Astrocyte (in vitro differentiated cells and primary cell): Measurements from ENCODE around the gene SLC17A3.
A peak's percentile ranks its signal among the peaks of the same experiment; 100 is the strongest.

ENCODE experiments used
- EZH2 ChIP-seq: IDR thresholded peaks from 2 replicates; pipeline ENCODE4 v1.6.1; 2012; ENCODE audit warnings: mild to moderate bottlenecking, low read length, inconsistent platforms; ENCODE audit not compliant: insufficient read depth
- TF ChIP-seq, protein P1 (sequence below): IDR thresholded peaks from 2 replicates; pipeline ENCODE4 v1.5.1; 2011; ENCODE audit warnings: low read depth, mild to moderate bottlenecking, inconsistent platforms, low read length, moderate library complexity; ENCODE audit not compliant: insufficient read depth

DNA sequence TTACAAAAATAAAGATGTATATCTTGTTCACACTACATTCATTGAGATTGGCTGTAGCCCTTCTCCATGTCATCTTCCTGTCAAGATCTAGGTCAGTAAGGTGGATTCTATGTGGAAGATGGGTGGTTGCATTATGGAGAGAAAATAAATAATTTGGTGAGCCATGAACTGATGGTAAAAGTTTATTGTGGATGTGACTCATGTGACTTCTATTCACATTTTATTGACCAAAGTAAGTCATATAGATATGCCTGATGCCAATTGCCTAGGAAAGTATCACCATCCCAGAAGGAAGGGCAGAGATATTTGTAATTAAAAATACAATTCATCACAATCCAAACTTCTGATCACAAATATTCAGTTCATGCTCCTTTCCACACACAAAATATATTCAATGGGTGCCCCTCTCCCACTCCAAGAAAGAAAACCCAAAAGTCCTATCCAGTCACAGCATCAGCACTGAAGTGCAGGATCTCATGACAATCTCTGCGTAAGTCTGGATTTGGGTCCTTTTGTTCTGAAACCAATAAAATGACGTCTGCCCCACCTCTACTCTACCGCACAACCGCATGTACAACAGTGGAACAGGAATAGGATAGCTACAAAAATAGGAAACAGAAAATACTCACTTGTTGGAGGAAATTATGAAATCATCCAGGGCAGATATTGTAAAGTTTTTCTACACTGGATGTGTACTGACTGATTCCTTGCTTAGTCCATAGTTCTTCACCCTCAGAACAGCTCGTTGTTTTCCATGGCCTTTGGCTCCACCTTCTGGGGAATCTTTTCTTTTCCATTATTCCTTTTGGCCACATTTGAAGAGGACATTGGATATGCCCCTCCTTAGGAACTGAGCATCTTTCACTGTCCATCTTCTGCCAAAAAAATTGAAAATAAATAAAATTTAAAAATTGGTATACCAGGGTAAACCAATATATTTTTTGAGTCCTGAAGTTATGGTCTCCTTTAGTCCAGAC lies 16.1 kb upstream of the SLC17A3 start:
- TF ChIP-seq, protein P1, sequence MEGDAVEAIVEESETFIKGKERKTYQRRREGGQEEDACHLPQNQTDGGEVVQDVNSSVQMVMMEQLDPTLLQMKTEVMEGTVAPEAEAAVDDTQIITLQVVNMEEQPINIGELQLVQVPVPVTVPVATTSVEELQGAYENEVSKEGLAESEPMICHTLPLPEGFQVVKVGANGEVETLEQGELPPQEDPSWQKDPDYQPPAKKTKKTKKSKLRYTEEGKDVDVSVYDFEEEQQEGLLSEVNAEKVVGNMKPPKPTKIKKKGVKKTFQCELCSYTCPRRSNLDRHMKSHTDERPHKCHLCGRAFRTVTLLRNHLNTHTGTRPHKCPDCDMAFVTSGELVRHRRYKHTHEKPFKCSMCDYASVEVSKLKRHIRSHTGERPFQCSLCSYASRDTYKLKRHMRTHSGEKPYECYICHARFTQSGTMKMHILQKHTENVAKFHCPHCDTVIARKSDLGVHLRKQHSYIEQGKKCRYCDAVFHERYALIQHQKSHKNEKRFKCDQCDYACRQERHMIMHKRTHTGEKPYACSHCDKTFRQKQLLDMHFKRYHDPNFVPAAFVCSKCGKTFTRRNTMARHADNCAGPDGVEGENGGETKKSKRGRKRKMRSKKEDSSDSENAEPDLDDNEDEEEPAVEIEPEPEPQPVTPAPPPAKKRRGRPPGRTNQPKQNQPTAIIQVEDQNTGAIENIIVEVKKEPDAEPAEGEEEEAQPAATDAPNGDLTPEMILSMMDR, result peak; percentile 23
- TF ChIP-seq EZH2, result no peak
